CD4-positive, alpha-beta memory T cell (primary cell): ENCODE data around the gene CTNS. TPM values are rescaled to one million over a fixed set of nuclear protein-coding genes. Genes with fewer than 3 reads are reported as not detected.

Source experiments
- CTCF ChIA-PET: fragments of 350-600 bp; sonication (Branson Sonifier 250); formaldehyde crosslinking; loops from one replicate; lab custom pipeline; 2021; ENCODE audit warnings: inconsistent platforms; ENCODE audit not compliant: partially characterized antibody; lab: Charles Lee
- POLR2A ChIA-PET: fragments of 350-600 bp; sonication (Branson Sonifier 250); formaldehyde crosslinking; loops from one replicate; lab custom pipeline; 2021; ENCODE audit not compliant: partially characterized antibody; lab: Charles Lee
- DNase-seq, 5 donors: peaks; one replicate each; pipeline versions ENCODE4 v3.0.0 to v3.0.0-alpha.2; 2020 to 2022; ENCODE audit warnings: mixed read lengths in 1 of 5
- H3K27ac ChIP-seq: one replicate; pipeline ENCODE4 v1.7.0; 2013; ENCODE audit warnings: low read depth, low read length
- H3K27me3 ChIP-seq: 2 replicates; pipeline ENCODE4 v1.7.0; 2013; ENCODE audit warnings: mild to moderate bottlenecking, low read length, moderate library complexity; ENCODE audit not compliant: insufficient read depth
- H3K36me3 ChIP-seq: 2 replicates; pipeline ENCODE4 v1.7.0; 2013; ENCODE audit warnings: mild to moderate bottlenecking, low read length, moderate library complexity; ENCODE audit not compliant: insufficient read depth
- H3K4me1 ChIP-seq: 2 replicates; pipeline ENCODE4 v1.7.0; 2013; ENCODE audit warnings: mild to moderate bottlenecking, low read length, moderate library complexity; ENCODE audit not compliant: insufficient read depth
- H3K4me3 ChIP-seq, 2 donors: one replicate each; pipeline ENCODE4 v1.7.0; 2013; ENCODE audit warnings: low read length in 2 of 2, mild to moderate bottlenecking in 1 of 2
- H3K9me3 ChIP-seq, 2 donors: one replicate each; pipeline ENCODE4 v1.7.0; 2013; ENCODE audit warnings: low read length in 2 of 2, control low read depth in 1 of 2; ENCODE audit not compliant: control insufficient read depth in 1 of 2
- H3K27ac Mint-ChIP-seq, 7 donors: one replicate each; pipeline ENCODE4 v1.8.0; 2020 to 2021; ENCODE audit warnings: mixed read lengths in 7 of 7, mild to moderate bottlenecking in 6 of 7, inconsistent platforms in 3 of 7, moderate library complexity in 3 of 7
- H3K27me3 Mint-ChIP-seq, 2 donors: one replicate each; pipeline ENCODE4 v1.8.0; 2020 to 2021; ENCODE audit warnings: mixed read lengths in 2 of 2
- H3K36me3 Mint-ChIP-seq, 2 donors: one replicate each; pipeline ENCODE4 v1.8.0; 2020 to 2021; ENCODE audit warnings: mixed read lengths in 2 of 2, inconsistent platforms in 1 of 2, mild to moderate bottlenecking in 1 of 2
- H3K4me1 Mint-ChIP-seq, 4 donors: one replicate each; pipeline ENCODE4 v1.8.0; 2020 to 2021; ENCODE audit warnings: mixed read lengths in 4 of 4, mild to moderate bottlenecking in 1 of 4
- H3K4me3 Mint-ChIP-seq, 8 donors: one replicate each; pipeline ENCODE4 v1.8.0; 2020 to 2021; ENCODE audit warnings: mixed read lengths in 8 of 8, mild to moderate bottlenecking in 7 of 8, moderate library complexity in 6 of 8, inconsistent platforms in 3 of 8
- H3K9me3 Mint-ChIP-seq, 8 donors: one replicate each; pipeline ENCODE4 v1.8.0; 2020 to 2021; ENCODE audit warnings: mixed read lengths in 8 of 8, mild to moderate bottlenecking in 5 of 8, inconsistent platforms in 3 of 8, moderate library complexity in 1 of 8
- intact Hi-C: fragments of 100-400 bp; cut with micrococcal nuclease; formaldehyde crosslinking; loops from one replicate; pipeline ENCODE4 v1.15.1; 2023
- polyA plus RNA-seq, 2 donors: library from polyadenylated mRNA; unstranded; fragments of 300-500 nt; fragmentation: Illumina TruSeq; gene quantifications; one replicate each; pipeline ENCODE4 v1.2.3, GENCODE V29; 2021
- total RNA-seq, 2 experiments: library from RNA; stranded (reverse); gene quantifications; one replicate each; pipeline ENCODE4 v1.2.3, GENCODE V29; 2021

The CTNS gene
- total and polyA plus RNA-seq, 4 experiments from 2014 or later: 7.7 to 12.0 (median 9.8) TPM

- Histone ChIP-seq H3K27ac (no peak overlapping the region), H3K9me3 (no peaks in the 10 kb centered on the region), H3K27me3 (no peaks in the 10 kb centered on the region), H3K36me3 (no peaks in the 10 kb centered on the region), H3K4me1 (no peaks in the 10 kb centered on the region), H3K4me3 (no peak overlapping the region)
- Mint-ChIP-seq H3K36me3 (peaks cover 18 to 20% of the 10 kb centered on the region in 2 donors), H3K4me3 (no peak overlapping the region), H3K9me3 (no peaks in the 10 kb centered on the region), H3K27me3 (no peaks in the 10 kb centered on the region), H3K4me1 (no peaks in the 10 kb centered on the region), H3K27ac (no peak overlapping the region)
- intact Hi-C loops: no loop called here
- POLR2A ChIA-PET: no interaction called here
- CTCF ChIA-PET: no interaction called here
- no peak for DNase-seq
Measured at GRCh38 chr17:3594051-3594800, 42.3 kb upstream of the CTNS start.

- Mint-ChIP-seq H3K27ac (no peak overlapping the region), H3K27me3 (no peaks in the 10 kb centered on the region), H3K4me1 (no peaks in the 10 kb centered on the region), H3K4me3 (no peak overlapping the region), H3K9me3 (no peaks in the 10 kb centered on the region), H3K36me3 (peaks cover 10 to 12% of the 10 kb centered on the region in 2 donors)
- Histone ChIP-seq H3K9me3 (no peaks in the 10 kb centered on the region), H3K4me3 (no peak overlapping the region), H3K27me3 (no peaks in the 10 kb centered on the region), H3K4me1 (no peaks in the 10 kb centered on the region), H3K36me3 (no peaks in the 10 kb centered on the region), H3K27ac (no peak overlapping the region)
- CTCF ChIA-PET: no interaction called here
- intact Hi-C loops: no loop called here
- POLR2A ChIA-PET: no interaction called here
- DNase-seq: no peak
Measured at GRCh38 chr17:3594976-3595375, 41.6 kb upstream of the CTNS start.

DNA sequence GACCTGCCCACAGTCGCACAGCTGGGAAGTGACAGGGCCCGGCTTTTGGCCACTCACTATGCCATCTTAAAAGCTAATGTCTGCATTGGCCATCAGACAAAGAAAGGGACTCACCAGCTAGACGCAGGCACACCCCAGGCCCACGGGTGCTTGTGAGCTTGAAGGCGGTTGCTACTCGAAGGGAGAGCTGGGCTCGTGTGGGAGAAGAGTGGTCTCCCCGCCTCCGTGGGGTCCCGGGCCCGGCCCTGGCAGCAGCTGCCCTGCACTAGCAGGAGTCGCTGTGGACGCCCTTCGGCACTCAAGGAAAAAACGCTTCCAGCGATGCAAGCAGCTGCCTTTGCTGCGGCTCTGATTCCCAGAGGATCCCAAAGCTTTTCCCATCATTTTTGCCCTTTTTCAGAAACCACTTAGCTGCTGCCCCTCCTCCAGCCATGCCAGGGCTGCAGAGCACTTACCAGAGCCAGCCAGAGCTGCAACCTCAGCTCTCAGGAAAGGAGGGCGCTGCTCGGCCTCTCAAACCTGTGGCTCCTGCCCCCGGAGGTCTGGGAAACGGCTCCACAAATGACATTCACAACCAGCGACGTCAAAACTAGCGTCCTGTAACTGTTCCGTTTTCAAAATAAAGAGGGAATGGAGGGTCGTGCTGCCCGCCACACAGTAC, 39.6 kb upstream of the CTNS start:
- Mint-ChIP-seq H3K27me3 (no peaks in the 10 kb centered on the region), H3K4me3 (no peak overlapping the region), H3K27ac (no peak overlapping the region), H3K9me3 (no peaks in the 10 kb centered on the region), H3K36me3 (peaks cover 0 to 1% of the 10 kb centered on the region in 2 donors), H3K4me1 (no peaks in the 10 kb centered on the region)
- no peak for DNase-seq
- intact Hi-C loops: no loop called here
- Histone ChIP-seq H3K27me3 (no peaks in the 10 kb centered on the region), H3K9me3 (no peaks in the 10 kb centered on the region), H3K36me3 (no peaks in the 10 kb centered on the region), H3K4me1 (no peaks in the 10 kb centered on the region), H3K4me3 (no peak overlapping the region), H3K27ac (no peak overlapping the region)
- ChIA-PET CTCF (no interaction called here), POLR2A (no interaction called here)

DNA sequence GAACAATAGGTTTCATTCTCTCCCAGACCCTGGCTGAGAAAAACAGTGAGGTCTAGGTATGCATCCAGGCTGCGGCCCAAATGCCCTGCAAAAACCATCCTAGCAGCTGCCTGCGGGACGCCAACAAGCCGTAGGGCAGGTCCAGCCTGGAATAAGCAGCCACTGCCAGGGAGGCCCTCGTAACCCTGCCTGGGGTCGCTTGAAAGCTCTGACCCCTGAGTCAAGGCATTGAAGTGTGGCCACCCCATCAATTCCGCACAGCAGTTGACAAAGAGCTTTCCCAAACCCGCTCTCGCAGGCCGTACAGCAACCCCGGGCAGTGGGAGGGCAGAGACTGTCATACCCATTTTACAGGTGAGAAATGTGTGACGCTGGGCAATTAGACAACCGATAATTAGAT, 38.5 kb upstream of the CTNS start:
- peaks cover 0 to 1% of the 10 kb centered on the region in 2 donors for H3K36me3 Mint-ChIP-seq
- Histone ChIP-seq H3K9me3 (no peaks in the 10 kb centered on the region), H3K27me3 (no peaks in the 10 kb centered on the region), H3K4me1 (no peaks in the 10 kb centered on the region), H3K36me3 (no peaks in the 10 kb centered on the region), H3K27ac (no peak overlapping the region), H3K4me3 (no peak overlapping the region)
- CTCF ChIA-PET: no interaction called here
- H3K4me3 Mint-ChIP-seq: no peak overlapping the region
- H3K27ac Mint-ChIP-seq: no peak overlapping the region
- H3K4me1 Mint-ChIP-seq: no peaks in the 10 kb centered on the region
- intact Hi-C loops: no loop called here
- POLR2A ChIA-PET: no interaction called here
- DNase-seq: no peak
- no peaks in the 10 kb centered on the region for H3K9me3 Mint-ChIP-seq
- H3K27me3 Mint-ChIP-seq: no peaks in the 10 kb centered on the region

DNA sequence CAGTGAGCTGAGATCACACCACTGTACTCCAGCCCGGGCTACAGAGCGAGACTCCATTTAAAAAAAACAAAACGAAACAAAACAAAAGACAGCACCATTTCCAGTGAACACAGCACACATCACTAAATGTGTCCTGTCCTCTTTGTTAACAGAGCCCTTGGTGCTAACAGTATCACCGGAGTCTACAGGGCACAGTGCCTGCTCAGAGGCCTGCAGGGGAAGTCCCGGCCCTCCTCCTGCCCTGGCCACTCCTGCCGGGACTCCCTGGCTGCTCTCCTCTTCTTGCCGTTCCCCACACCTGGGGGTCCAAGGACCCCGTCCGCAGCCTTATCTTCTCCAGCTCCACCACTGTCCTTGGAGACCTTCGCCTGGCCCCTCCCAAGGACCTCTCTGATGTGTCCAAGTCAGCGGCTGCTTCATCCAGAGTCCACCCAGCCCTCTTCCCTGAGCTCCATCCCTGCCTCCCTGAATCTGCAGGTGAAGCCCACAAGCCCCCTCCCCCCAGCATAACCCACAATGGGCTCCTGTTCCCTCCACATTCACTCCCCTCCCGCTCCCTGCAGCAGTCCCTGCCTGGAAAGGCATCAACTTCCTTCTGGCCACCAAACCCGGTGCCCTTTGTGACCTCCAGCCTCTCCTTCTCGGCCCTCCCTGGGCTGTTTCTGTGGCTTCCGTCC, 35.9 kb upstream of the CTNS start:
- H3K27me3 ChIP-seq: no peaks in the 10 kb centered on the region
- Mint-ChIP-seq H3K4me3 (no peak overlapping the region), H3K27me3 (no peaks in the 10 kb centered on the region), H3K27ac (peak overlapping the region in 1 of 7 donors; percentile 27), H3K4me1 (no peaks in the 10 kb centered on the region), H3K36me3 (peaks cover 0 to 4% of the 10 kb centered on the region in 2 donors), H3K9me3 (no peaks in the 10 kb centered on the region)
- H3K4me3 ChIP-seq: no peak overlapping the region
- DNase-seq: no peak
- CTCF ChIA-PET: interaction anchor here (1.7 kb wide), 1 partner anchor 39 kb away, joined by 3 read pairs; no protein-coding TSS in a partner anchor
- no peaks in the 10 kb centered on the region for H3K36me3 ChIP-seq
- H3K27ac ChIP-seq: no peak overlapping the region
- H3K4me1 ChIP-seq: no peaks in the 10 kb centered on the region
- intact Hi-C loops: no loop called here
- no peaks in the 10 kb centered on the region for H3K9me3 ChIP-seq
- POLR2A ChIA-PET: no interaction called here

DNA sequence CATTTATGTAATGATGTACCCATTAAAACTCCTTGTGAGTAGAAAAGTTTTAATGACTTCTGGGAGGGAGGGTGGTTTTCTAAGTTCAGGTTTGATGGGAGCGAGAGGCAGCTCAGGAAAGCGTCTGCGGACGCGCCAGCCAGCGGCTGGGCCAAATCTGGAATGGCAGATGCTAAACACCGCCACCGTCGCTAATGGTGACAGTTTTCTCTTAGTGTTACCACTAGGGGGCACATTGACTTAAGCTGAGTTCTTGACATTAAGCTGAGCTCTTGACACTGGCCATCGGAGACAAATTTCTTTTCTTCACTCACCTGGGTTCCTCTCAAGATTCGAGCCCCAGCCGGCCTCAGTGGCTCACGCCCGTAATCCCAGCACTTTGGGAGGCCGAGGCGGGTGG, 34.1 kb upstream of the CTNS start:
- peak in 2 of 5 donors; percentile 6 to 14 for DNase-seq
- Mint-ChIP-seq H3K36me3 (peaks cover 0 to 4% of the 10 kb centered on the region in 2 donors), H3K4me1 (no peaks in the 10 kb centered on the region), H3K9me3 (no peaks in the 10 kb centered on the region), H3K4me3 (no peak overlapping the region), H3K27ac (no peak overlapping the region), H3K27me3 (no peaks in the 10 kb centered on the region)
- H3K9me3 ChIP-seq: no peaks in the 10 kb centered on the region
- H3K4me1 ChIP-seq: no peaks in the 10 kb centered on the region
- intact Hi-C loops: no loop called here
- POLR2A ChIA-PET: interaction anchor here (1.5 kb wide), 1 partner anchor 34 kb away, joined by 3 read pairs; the partner anchor contains the start of gene CTNS
- no peak overlapping the region for H3K27ac ChIP-seq
- no peaks in the 10 kb centered on the region for H3K27me3 ChIP-seq
- CTCF ChIA-PET: interaction anchor here (0.7 to 1.7 kb wide), 7 partner anchors 9 to 225 kb away, joined by 3 to 6 read pairs (median 3); no protein-coding TSS in a partner anchor
- H3K36me3 ChIP-seq: no peaks in the 10 kb centered on the region
- H3K4me3 ChIP-seq: no peak overlapping the region
